ENCODE measurements around the gene ZNF8.
A peak's percentile ranks its signal among the peaks of the same experiment; 100 is the strongest.

The ZNF8 gene

GRCh38 chr19:58261600-58261967 is 17.2 kb upstream of the ZNF8 start:
- no peak for DNase-seq
- H3K9me3 ChIP-seq (ENCODE audit: control extremely low read depth in 1 of 5, control insufficient read depth in 4 of 5, insufficient read depth in 2 of 5, low read depth in 1 of 5, low read length in 4 of 5) = peaks cover 17 to 96% (median 94%) of the 10 kb centered on the region in 5 experiments
- ChIA-PET CTCF (no interaction called here), POLR2A (no interaction called here)
- H3K27ac ChIP-seq (ENCODE audit: insufficient read depth in 1 of 2, low read depth in 1 of 2, low read length in 2 of 2, poor library complexity in 1 of 2, severe bottlenecking in 2 of 2) = no peak overlapping the region
- H3K4me1 ChIP-seq (ENCODE audit: control extremely low read depth in 1 of 4, control insufficient read depth in 4 of 4, insufficient read depth in 4 of 4, low read length in 3 of 4) = no peaks in the 10 kb centered on the region
- no peaks in the 10 kb centered on the region for H3K27me3 ChIP-seq (replicated peaks in 2 of 5; ENCODE audit: control insufficient read depth in 4 of 5, insufficient read depth in 5 of 5, low read length in 4 of 5)
- WGBS (ENCODE audit: insufficient coverage) = 86% methylated on average over 2 of the region's 3 CpGs
- peak overlapping the region in 1 of 7 experiments; percentile 48 for H3K4me3 ChIP-seq (ENCODE audit: control insufficient read depth in 1 of 7, extremely low read depth in 1 of 7, insufficient read depth in 4 of 7, low read depth in 2 of 7, low read length in 6 of 7)
- H3K36me3 ChIP-seq (ENCODE audit: control insufficient read depth in 4 of 4, insufficient read depth in 4 of 4, low read length in 3 of 4) = peaks cover 24 to 82% (median 56%) of the 10 kb centered on the region in 4 experiments

DNA sequence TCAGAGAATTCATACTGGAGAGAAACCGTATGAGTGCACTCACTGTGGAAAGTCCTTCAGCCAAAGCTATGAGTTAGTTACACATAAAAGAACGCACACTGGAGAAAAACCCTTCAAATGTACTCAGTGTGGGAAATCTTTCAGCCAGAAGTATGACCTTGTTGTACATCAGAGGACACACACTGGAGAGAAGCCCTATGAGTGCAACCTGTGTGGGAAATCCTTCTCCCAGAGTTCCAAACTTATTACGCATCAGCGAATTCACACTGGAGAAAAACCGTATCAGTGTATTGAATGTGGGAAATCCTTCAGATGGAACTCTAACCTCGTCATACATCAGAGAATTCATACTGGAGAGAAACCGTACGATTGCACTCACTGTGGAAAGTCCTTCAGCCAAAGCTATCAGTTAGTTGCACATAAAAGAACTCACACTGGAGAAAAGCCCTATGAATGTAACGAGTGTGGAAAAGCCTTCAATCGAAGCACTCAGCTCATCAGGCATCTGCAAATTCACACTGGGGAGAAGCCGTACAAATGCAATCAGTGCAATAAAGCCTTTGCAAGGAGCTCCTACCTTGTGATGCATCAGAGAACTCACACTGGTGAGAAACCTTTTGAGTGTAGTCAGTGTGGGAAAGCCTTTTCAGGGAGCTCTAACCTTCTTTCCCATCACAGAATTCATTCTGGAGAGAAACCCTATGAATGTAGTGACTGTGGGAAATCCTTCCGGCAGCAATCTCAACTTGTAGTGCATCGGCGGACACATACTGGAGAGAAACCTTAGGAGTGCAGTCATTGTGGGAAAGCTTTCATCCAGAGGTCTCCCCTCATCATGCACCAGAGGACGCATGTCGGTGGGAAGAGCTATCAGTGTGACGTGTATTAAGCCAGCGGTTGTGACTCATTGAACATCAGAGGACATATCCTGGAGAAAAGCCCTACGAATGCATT is 16.5 kb upstream of the ZNF8 start:
- Histone ChIP-seq H3K36me3 (ENCODE audit: control insufficient read depth in 4 of 4, insufficient read depth in 4 of 4, low read length in 3 of 4) (peaks cover 23 to 79% (median 55%) of the 10 kb centered on the region in 4 experiments), H3K27me3 (replicated peaks in 2 of 5; ENCODE audit: control insufficient read depth in 4 of 5, insufficient read depth in 5 of 5, low read length in 4 of 5) (no peaks in the 10 kb centered on the region), H3K27ac (ENCODE audit: insufficient read depth in 1 of 2, low read depth in 1 of 2, low read length in 2 of 2, poor library complexity in 1 of 2, severe bottlenecking in 2 of 2) (no peak overlapping the region), H3K9me3 (ENCODE audit: control extremely low read depth in 1 of 5, control insufficient read depth in 4 of 5, insufficient read depth in 2 of 5, low read depth in 1 of 5, low read length in 4 of 5) (peaks cover 17 to 97% (median 94%) of the 10 kb centered on the region in 5 experiments), H3K4me3 (ENCODE audit: control insufficient read depth in 1 of 7, extremely low read depth in 1 of 7, insufficient read depth in 4 of 7, low read depth in 2 of 7, low read length in 6 of 7) (peak overlapping the region in 3 of 7 experiments; percentile 10 to 48 (median 36)), H3K4me1 (ENCODE audit: control extremely low read depth in 1 of 4, control insufficient read depth in 4 of 4, insufficient read depth in 4 of 4, low read length in 3 of 4) (no peaks in the 10 kb centered on the region)
- no peak for DNase-seq
- ChIA-PET CTCF (no interaction called here), POLR2A (no interaction called here)
- 96% methylated on average over 19 of the region's 19 CpGs for WGBS (ENCODE audit: insufficient coverage)

GRCh38 chr19:58262922-58263296 is 15.8 kb upstream of the ZNF8 start:
- CTCF ChIA-PET = no interaction called here

DNA sequence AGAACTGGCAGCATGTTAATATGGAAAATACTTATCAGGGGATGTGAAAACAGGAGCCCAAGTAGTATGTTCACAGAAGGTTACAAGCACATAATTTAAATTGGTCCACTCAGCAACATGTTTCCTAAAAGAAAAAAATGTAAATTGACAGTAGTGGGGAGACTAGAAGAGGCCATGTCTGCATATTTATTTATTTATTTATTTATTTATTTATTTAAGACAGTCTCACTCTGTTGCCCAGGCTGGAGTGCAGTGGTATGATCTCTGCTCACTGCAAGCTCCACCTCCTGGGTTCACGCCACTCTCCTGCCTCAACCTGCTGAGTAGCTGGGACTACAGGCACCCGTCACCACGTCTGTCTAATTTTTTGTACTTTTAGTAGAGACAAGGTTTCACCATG is 13.7 kb upstream of the ZNF8 start:
- H3K4me1 ChIP-seq (ENCODE audit: control extremely low read depth in 1 of 4, control insufficient read depth in 4 of 4, insufficient read depth in 4 of 4, low read length in 3 of 4) = no peaks in the 10 kb centered on the region
- POLR2A ChIA-PET = no interaction called here
- H3K27me3 ChIP-seq (replicated peaks in 2 of 5; ENCODE audit: control insufficient read depth in 4 of 5, insufficient read depth in 5 of 5, low read length in 4 of 5) = no peaks in the 10 kb centered on the region
- CTCF ChIA-PET = no interaction called here
- H3K9me3 ChIP-seq (ENCODE audit: control extremely low read depth in 1 of 5, control insufficient read depth in 4 of 5, insufficient read depth in 2 of 5, low read depth in 1 of 5, low read length in 4 of 5) = peaks cover 17 to 85% (median 82%) of the 10 kb centered on the region in 5 experiments
- 100% methylated on average over 2 of the region's 3 CpGs for WGBS (ENCODE audit: insufficient coverage)
- H3K4me3 ChIP-seq (ENCODE audit: control insufficient read depth in 1 of 7, extremely low read depth in 1 of 7, insufficient read depth in 4 of 7, low read depth in 2 of 7, low read length in 6 of 7) = peak overlapping the region in 1 of 7 experiments; percentile 48
- no peak for DNase-seq
- peaks cover 9 to 50% (median 33%) of the 10 kb centered on the region in 4 experiments for H3K36me3 ChIP-seq (ENCODE audit: control insufficient read depth in 4 of 4, insufficient read depth in 4 of 4, low read length in 3 of 4)
- no peak overlapping the region for H3K27ac ChIP-seq (ENCODE audit: insufficient read depth in 1 of 2, low read depth in 1 of 2, low read length in 2 of 2, poor library complexity in 1 of 2, severe bottlenecking in 2 of 2)

More at GRCh38 chr19:58262922-58263296, 15.8 kb upstream of the ZNF8 start:
- POLR2A ChIA-PET = no interaction called here
- Histone ChIP-seq H3K27ac (ENCODE audit: insufficient read depth in 1 of 2, low read depth in 1 of 2, low read length in 2 of 2, poor library complexity in 1 of 2, severe bottlenecking in 2 of 2) (no peak overlapping the region), H3K9me3 (ENCODE audit: control extremely low read depth in 1 of 5, control insufficient read depth in 4 of 5, insufficient read depth in 2 of 5, low read depth in 1 of 5, low read length in 4 of 5) (peaks cover 17 to 93% (median 93%) of the 10 kb centered on the region in 5 experiments), H3K4me3 (ENCODE audit: control insufficient read depth in 1 of 7, extremely low read depth in 1 of 7, insufficient read depth in 4 of 7, low read depth in 2 of 7, low read length in 6 of 7) (peak overlapping the region in 2 of 7 experiments; percentile 10 to 48), H3K27me3 (replicated peaks in 2 of 5; ENCODE audit: control insufficient read depth in 4 of 5, insufficient read depth in 5 of 5, low read length in 4 of 5) (no peaks in the 10 kb centered on the region), H3K36me3 (ENCODE audit: control insufficient read depth in 4 of 4, insufficient read depth in 4 of 4, low read length in 3 of 4) (peaks cover 19 to 72% (median 49%) of the 10 kb centered on the region in 4 experiments), H3K4me1 (ENCODE audit: control extremely low read depth in 1 of 4, control insufficient read depth in 4 of 4, insufficient read depth in 4 of 4, low read length in 3 of 4) (no peaks in the 10 kb centered on the region)
- no peak for DNase-seq
- WGBS (ENCODE audit: insufficient coverage) = 100% methylated on average over 7 of the region's 7 CpGs

DNA sequence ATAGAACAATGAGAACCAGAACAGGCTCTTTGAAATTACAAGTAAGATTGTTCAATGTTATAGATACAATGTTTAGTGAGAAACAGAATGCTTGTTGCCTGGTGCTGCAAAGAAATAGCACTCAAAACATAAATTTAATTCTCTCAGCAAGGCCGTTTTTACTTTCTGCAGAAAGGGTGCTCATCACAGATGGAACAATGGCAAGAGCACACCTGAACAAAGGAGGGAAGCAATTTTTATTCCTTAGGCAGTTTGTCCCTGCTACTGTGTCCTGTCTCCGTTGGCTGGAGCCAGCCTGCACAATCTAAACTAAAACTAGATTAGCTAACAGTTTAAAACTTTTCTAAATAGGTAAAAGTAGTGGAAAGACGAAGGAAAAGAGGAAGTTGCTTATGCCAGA is 10.4 kb upstream of the ZNF8 start:
- Histone ChIP-seq H3K36me3 (ENCODE audit: control insufficient read depth in 4 of 4, insufficient read depth in 4 of 4, low read length in 3 of 4) (peaks cover 5 to 47% (median 13%) of the 10 kb centered on the region in 4 experiments), H3K27ac (ENCODE audit: insufficient read depth in 1 of 2, low read depth in 1 of 2, low read length in 2 of 2, poor library complexity in 1 of 2, severe bottlenecking in 2 of 2) (no peak overlapping the region), H3K9me3 (ENCODE audit: control extremely low read depth in 1 of 5, control insufficient read depth in 4 of 5, insufficient read depth in 2 of 5, low read depth in 1 of 5, low read length in 4 of 5) (peaks cover 8 to 76% (median 67%) of the 10 kb centered on the region in 5 experiments), H3K27me3 (replicated peaks in 2 of 5; ENCODE audit: control insufficient read depth in 4 of 5, insufficient read depth in 5 of 5, low read length in 4 of 5) (no peaks in the 10 kb centered on the region), H3K4me3 (ENCODE audit: control insufficient read depth in 1 of 7, extremely low read depth in 1 of 7, insufficient read depth in 4 of 7, low read depth in 2 of 7, low read length in 6 of 7) (no peak overlapping the region), H3K4me1 (ENCODE audit: control extremely low read depth in 1 of 4, control insufficient read depth in 4 of 4, insufficient read depth in 4 of 4, low read length in 3 of 4) (no peaks in the 10 kb centered on the region)
- CTCF ChIA-PET = no interaction called here
- WGBS (ENCODE audit: insufficient coverage) = 100% methylated on average over 2 of the region's 3 CpGs
- no peak for DNase-seq
- POLR2A ChIA-PET = interaction anchor here (2.2 kb wide), 1 partner anchor 11 kb away, joined by 9 read pairs; the partner anchor contains the start of gene ZNF8

- H3K27ac ChIP-seq (ENCODE audit: insufficient read depth in 1 of 2, low read depth in 1 of 2, low read length in 2 of 2, poor library complexity in 1 of 2, severe bottlenecking in 2 of 2) = no peak overlapping the region
- ChIA-PET POLR2A (no interaction called here), CTCF (no interaction called here)
- H3K4me3 ChIP-seq (ENCODE audit: control insufficient read depth in 1 of 7, extremely low read depth in 1 of 7, insufficient read depth in 4 of 7, low read depth in 2 of 7, low read length in 6 of 7) = no peak overlapping the region
- H3K27me3 ChIP-seq (replicated peaks in 2 of 5; ENCODE audit: control insufficient read depth in 4 of 5, insufficient read depth in 5 of 5, low read length in 4 of 5) = no peaks in the 10 kb centered on the region
- DNase-seq = no peak
- WGBS (ENCODE audit: insufficient coverage) = no CpG with 5 or more reads among the region's 2 CpGs
- peaks cover 7 to 48% (median 25%) of the 10 kb centered on the region in 4 experiments for H3K36me3 ChIP-seq (ENCODE audit: control insufficient read depth in 4 of 4, insufficient read depth in 4 of 4, low read length in 3 of 4)
- peaks cover 0 to 14% (median 7%) of the 10 kb centered on the region in 4 experiments for H3K4me1 ChIP-seq (ENCODE audit: control extremely low read depth in 1 of 4, control insufficient read depth in 4 of 4, insufficient read depth in 4 of 4, low read length in 3 of 4)
- peaks cover 6 to 46% (median 31%) of the 10 kb centered on the region in 5 experiments for H3K9me3 ChIP-seq (ENCODE audit: control extremely low read depth in 1 of 5, control insufficient read depth in 4 of 5, insufficient read depth in 2 of 5, low read depth in 1 of 5, low read length in 4 of 5)
These were observed 4.0 kb upstream of the ZNF8 start for GRCh38 chr19:58274771-58275201.

DNA sequence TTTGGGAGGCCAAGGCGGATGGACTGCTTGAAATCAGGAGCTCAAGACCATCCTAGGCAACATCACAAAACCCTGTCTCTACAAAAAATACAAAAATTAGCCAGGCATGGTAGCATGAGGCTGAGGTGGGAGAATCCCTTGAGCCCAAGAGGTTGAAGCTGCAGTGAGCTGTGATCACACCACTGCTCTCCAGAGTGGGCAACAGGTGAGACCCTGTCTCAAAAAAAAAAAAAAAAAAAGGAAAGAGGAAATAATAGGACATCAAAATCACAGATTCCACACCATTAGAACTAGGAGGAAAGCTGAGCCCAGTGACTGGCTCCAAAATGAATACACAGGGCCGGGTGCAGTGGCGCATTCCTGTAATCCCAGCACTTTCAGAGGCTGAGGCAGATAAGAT is 3.2 kb upstream of the ZNF8 start:
- H3K9me3 ChIP-seq (ENCODE audit: control extremely low read depth in 1 of 5, control insufficient read depth in 4 of 5, insufficient read depth in 2 of 5, low read depth in 1 of 5, low read length in 4 of 5) = peaks cover 3 to 47% (median 36%) of the 10 kb centered on the region in 5 experiments
- H3K4me3 ChIP-seq (ENCODE audit: control insufficient read depth in 1 of 7, extremely low read depth in 1 of 7, insufficient read depth in 4 of 7, low read depth in 2 of 7, low read length in 6 of 7) = no peak overlapping the region
- ChIA-PET POLR2A (no interaction called here), CTCF (no interaction called here)
- 100% methylated on average over 2 of the region's 3 CpGs for WGBS (ENCODE audit: insufficient coverage)
- DNase-seq = no peak
- H3K4me1 ChIP-seq (ENCODE audit: control extremely low read depth in 1 of 4, control insufficient read depth in 4 of 4, insufficient read depth in 4 of 4, low read length in 3 of 4) = peaks cover 0 to 20% (median 7%) of the 10 kb centered on the region in 4 experiments
- H3K27me3 ChIP-seq (replicated peaks in 2 of 5; ENCODE audit: control insufficient read depth in 4 of 5, insufficient read depth in 5 of 5, low read length in 4 of 5) = no peaks in the 10 kb centered on the region
- H3K36me3 ChIP-seq (ENCODE audit: control insufficient read depth in 4 of 4, insufficient read depth in 4 of 4, low read length in 3 of 4) = peaks cover 11 to 52% (median 29%) of the 10 kb centered on the region in 4 experiments
- no peak overlapping the region for H3K27ac ChIP-seq (ENCODE audit: insufficient read depth in 1 of 2, low read depth in 1 of 2, low read length in 2 of 2, poor library complexity in 1 of 2, severe bottlenecking in 2 of 2)
